Esophagus mucosa (tissue), 1 donor: ENCODE measurements around the gene ZNF71. TPM values are rescaled to one million over a fixed set of nuclear protein-coding genes. Genes with fewer than 3 reads are reported as not detected.

Source experiments
- total RNA-seq: library from RNA; stranded (reverse); gene quantifications from one replicate; pipeline ENCODE4 v1.2.4, GENCODE V29; 2023
- donor health status: DM: yes; HTN: yes; CAD: no.

The ZNF71 gene
- total RNA-seq, 1 donor from 2014 or later, result 1.9 TPM

Other genes starting within 250 kb of the ZNF71 start
- gene ZNF582, start 201.8 kb upstream of the ZNF71 start, total RNA-seq, result 0.92 TPM
- 0.48 TPM for gene ZNF583, start 191.0 kb upstream of the ZNF71 start, total RNA-seq
- gene ZNF667, start 118.0 kb upstream of the ZNF71 start, total RNA-seq, result 0.76 TPM
- 2.0 TPM for gene ZNF471, start 87.4 kb upstream of the ZNF71 start, total RNA-seq
- gene ZFP28, start 56.4 kb upstream of the ZNF71 start, total RNA-seq, result 3.6 TPM
- gene ZNF470, start 27.8 kb upstream of the ZNF71 start, total RNA-seq, result 2.4 TPM
- not detected for gene SMIM17, start 47.9 kb downstream of the ZNF71 start, total RNA-seq
- gene ZNF835, start 76.5 kb downstream of the ZNF71 start, total RNA-seq, result 0.04 TPM
- 1.4 TPM for gene PEG3, start 245.4 kb downstream of the ZNF71 start, total RNA-seq
- gene ZIM2, start 245.4 kb downstream of the ZNF71 start, total RNA-seq, result not detected